Fibroblast of lung (primary cell): ENCODE measurements around the gene CLIC1.

Experiments
- CTCF ChIP-seq, 2 donors: IDR thresholded peaks in 1 of 2; conservative IDR thresholded peaks in 1 of 2; 1 replicate in 1 of 2; 2 replicates in 1 of 2; pipeline ENCODE4 v1.5.1; 2011 to 2012; ENCODE audit warnings: low read length in 2 of 2, control low read depth in 1 of 2, inconsistent platforms in 1 of 2, low read depth in 1 of 2, mild to moderate bottlenecking in 1 of 2
- EZH2 ChIP-seq: IDR thresholded peaks from 2 replicates; pipeline ENCODE4 v1.5.1; 2012; ENCODE audit warnings: low read length, control low read depth, mild to moderate bottlenecking; ENCODE audit errors: missing control alignments

- TF ChIP-seq CTCF (conservative IDR thresholded peaks at IDR 0.05 in 1 of 2, IDR thresholded peaks at IDR 0.05 in 1 of 2; ENCODE audit: low read depth in 1 of 2, low read length in 2 of 2) (no peak), EZH2 (no peak)
These were observed 25.7 kb downstream of the CLIC1 start for GRCh38 chr6:31710523-31711219.
